NCI-H510A (cell line): ENCODE measurements around the gene ARL6IP4.
"Not testable (repeated sequence)": the region's sequence is repeated elsewhere in the genome, so short reads cannot be mapped to it uniquely, and the experiment has no call there.

Experiments
- DNase-seq: peaks from one replicate; lab custom pipeline; 2025; lab: John Stamatoyannopoulos, UW

ARL6IP4 gene

GRCh38 chr12:123010681-123011080 lies 30.2 kb downstream of the ARL6IP4 start:
- no peak for DNase-seq

DNA sequence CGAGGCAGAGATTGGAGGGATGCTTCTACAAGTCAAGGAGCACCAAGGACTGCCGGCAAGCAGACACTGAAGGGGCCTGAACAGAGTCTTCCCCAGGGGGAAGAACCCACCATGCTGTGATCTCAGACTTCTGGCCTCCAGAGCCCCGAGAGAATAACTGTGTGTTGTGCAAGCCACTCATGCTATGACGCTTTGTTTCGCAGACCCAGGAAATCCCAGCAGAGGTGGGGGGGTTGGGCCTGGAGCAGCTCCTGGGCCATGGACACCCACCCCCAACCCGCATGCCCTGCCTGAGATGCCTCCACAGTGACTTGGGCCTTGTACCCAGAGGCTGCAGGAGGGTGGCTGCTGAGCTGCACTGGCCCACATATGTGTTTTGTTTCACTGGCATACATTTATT lies 31.2 kb downstream of the ARL6IP4 start:
- no peak for DNase-seq

DNA sequence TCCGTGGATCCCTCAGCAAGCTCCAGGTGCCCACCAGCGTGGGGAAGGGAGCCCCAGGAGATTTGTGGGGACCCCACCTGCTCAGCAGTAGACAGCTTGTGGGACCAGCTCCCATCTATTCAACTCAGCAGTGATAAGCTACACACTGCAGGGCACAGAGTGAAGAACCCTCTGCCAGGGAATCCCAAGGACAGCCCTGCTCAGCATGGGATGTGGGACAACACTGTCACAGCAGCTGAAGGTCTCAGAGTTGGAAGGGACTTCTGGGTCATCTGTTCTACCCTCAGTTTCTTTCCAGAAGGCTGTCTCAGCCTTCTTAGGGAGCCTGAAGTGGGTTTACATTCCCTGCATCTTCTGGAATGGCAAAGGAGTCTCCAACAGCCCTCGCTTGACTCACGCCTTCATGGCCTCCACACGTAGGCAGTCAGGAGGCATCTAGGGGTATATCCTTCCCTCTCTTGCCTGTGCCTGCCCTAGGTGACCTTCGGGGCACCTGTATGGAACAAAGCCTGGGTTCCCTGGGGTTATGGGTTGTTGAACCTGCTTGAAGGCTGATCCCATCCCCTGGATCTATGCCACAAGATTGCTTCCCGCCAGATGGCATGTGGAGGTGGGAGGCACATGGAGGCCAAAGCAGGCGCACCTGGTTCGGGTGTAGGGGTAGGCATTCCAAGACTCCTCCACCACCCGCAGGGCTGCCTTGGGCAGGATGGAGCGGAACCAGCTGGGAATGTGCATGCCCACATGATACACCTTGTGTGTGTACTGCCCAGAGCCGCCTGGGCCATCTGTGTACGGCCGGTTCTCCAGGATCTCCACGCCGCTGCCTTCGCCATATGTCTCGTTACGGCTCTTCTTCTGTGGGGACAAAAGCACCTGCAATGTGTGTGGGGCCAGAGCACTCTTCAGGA lies 33.0 kb downstream of the ARL6IP4 start:
- no peak for DNase-seq

DNA sequence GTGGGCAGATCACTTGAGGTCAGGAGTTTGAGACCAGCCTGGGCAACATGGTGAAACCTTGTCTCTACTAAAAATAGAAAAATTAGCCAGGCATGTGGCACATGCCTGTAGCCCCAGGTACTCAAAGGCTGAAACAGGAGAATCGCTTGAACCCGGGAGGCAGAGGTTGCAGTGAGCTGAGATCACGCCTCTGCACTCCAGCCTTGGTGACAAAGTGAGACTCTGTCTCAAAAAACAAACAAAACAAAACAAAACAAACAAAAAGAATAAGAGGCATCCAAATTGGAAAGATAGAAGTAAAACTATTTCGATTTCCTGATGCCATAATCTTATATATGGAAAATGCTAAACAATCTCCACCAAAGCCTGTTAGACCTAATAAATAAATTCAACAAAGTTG lies 34.0 kb downstream of the ARL6IP4 start:
- not testable (repeated sequence) for DNase-seq

DNA sequence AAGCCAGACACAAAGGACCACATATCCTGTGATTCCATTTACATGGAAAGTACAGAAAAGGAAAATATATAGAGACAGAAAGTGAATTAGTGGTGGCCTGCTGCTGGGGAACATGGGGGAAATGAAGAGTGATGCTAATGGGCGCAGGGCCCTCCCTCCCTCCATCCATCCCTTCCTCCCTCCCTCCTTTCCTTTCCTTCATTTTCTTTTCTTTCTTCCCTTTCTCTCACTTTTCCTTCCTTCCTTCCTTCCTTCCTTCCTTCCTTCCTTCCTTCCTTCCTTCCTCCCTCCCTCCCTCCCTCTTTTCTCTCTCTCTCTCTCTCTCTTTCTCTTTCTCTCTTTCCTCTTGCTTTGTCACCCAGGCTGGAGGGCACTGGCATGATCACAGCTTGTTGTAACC lies 37.3 kb downstream of the ARL6IP4 start:
- DNase-seq: no peak

DNA sequence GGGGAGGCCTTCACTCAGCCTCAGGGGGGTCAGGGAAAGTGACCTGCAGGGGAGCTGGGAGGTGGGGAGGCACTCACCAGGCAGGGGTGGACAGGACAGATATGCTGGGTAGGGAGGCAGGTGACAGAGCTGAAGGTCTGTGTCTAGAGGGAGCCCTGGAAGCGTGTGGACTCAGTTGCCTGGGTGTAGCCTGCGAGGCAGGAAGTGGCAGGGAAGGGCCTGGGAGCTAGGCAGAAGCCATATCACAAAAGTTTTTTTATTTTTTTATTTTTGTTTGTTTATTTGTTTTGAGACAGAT lies 39.3 kb downstream of the ARL6IP4 start:
- no peak for DNase-seq

- peak; percentile 55 for DNase-seq
Measured at GRCh38 chr12:123021688-123022604, 41.5 kb downstream of the ARL6IP4 start.

- no peak for DNase-seq
Measured at GRCh38 chr12:123022846-123023245, 42.4 kb downstream of the ARL6IP4 start.

DNA sequence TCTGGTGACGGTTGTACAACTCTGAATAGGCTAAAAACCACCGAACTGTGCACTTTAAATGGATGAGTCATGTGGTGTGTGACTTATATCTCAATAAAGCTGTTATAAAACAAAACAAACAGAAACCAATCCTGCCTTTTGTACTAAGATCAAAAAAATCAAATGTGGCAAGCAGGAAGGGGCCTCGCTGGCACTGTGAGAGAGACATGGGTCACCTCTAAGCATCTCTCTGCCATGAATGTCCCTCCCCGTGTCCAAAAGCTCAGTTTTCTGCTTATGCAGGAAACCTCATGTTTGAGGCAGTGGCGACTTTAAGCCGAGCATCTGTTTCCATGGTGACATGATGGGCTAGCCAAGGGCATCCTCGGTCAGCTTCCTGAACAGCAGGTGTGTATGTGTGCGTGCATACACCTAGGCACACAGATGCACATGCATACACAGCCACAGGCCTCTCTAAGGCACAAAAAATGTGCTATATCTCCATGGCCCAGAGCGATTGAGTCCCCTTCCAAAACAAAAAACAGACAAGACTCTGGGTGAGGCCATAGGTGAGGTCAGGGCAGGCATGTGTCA lies 44.4 kb downstream of the ARL6IP4 start:
- DNase-seq: no peak

GRCh38 chr12:123026094-123026853 lies 45.8 kb downstream of the ARL6IP4 start:
- no peak for DNase-seq

DNA sequence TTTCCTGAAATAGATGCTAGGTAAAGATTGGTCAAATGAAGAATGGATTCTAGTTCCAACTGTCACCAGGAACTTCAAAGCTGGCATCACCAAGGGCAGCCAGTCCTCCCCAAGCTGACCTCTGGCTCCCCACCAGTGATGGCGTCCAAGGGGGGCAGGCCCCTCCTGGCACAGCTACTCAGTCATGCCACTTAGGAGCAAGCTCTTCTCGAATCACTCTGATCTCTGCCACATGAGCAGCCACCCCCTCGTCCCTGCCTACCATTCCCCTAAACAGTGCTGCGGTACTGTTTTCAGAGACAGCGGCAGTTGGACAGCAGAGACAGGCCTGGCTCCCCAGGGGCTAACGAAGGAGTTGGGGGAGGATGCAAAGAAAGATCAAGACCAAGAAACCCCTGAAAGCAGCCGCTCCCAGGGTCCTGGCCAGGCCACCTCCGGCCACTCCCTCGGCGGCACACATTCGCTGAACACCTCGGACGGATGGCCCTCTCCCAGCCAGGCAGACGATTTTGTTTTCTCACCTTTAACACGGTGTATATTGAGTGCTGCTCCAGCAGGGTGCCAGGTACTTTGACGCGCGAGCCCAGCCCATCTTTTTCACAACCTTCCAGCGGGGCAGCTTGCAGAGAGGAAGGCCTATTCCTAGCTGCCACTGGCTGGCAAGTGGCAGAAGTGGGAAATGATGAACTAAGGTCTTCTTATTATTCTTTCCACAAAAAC lies 47.4 kb downstream of the ARL6IP4 start:
- DNase-seq: no peak

GRCh38 chr12:123028475-123028874 lies 48.0 kb downstream of the ARL6IP4 start:
- no peak for DNase-seq

DNA sequence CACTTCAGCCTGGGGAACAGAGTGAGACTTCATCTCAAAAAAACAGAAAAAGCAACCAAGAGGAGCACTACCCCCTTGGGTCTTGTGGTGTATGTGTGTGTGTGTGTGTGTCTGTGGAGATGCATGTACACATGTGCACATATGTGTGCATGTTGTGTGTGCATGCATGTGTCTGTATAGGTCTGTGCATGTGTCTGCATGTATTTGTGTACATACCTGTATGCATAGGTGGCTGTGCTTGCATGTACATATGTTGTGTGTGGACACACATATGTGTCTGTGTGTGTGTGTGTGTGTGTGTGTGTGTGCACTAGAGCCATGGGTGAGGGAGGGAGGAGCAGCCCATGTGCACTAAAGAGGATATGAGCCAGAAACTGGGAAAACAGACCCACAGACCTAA lies 49.1 kb downstream of the ARL6IP4 start:
- no peak for DNase-seq

DNA sequence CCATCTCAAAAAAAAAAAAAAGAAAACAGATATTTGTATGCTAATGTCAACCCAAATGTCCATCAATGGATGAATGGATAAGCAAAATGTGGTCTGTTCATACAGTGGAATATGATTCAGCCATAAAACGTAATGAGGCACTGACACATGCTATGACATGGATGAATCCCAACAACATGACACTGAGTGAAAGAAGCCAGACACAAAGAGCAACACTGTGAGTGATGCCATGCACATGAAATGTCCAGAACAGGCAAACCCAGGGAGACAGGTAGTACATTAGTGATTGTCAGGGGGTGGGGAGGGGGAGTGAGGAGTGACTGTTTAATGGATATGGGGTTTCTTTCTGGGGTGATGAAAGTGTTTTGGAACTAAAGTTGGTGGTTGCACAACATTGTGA lies 50.2 kb downstream of the ARL6IP4 start:
- no peak for DNase-seq

DNA sequence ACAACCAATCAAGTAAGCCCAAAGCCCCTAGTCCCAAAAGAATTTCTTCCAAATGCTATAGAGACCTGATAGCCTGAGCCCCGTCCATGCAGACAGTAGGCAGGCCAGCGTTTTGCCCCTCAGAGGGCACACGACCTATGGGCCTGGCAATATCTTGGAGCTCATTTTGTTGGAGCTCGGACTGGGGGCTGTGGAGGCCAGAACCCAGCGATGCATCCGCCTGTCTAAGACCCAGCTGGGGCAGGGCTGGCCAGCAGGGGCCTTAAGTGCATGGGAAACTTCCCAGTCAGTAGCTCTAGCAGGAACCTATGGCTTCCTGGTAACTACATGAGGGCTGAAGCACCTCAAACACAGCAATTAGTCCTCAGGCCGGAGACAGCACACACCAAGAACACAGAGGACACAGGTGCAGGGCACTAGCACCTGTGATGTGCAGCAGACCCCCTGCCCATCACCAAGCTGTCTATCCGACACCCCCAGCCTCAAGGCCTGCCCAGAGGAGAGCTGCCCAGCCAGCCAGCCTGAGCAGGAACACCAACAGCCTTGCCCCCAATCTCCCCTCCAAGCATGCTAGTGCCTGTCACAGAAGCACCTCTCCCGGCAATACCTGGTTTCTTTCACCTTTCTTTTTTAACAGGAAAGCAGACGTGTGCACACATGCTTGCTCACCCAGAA lies 50.8 kb downstream of the ARL6IP4 start:
- no peak for DNase-seq
